Fibroblast of lung (primary cell): ENCODE measurements around the gene RMDN3.

ENCODE experiments used
- CTCF ChIP-seq, 2 donors: IDR thresholded peaks in 1 of 2; conservative IDR thresholded peaks in 1 of 2; 1 replicate in 1 of 2; 2 replicates in 1 of 2; pipeline ENCODE4 v1.5.1; 2011 to 2012; ENCODE audit warnings: low read length in 2 of 2, control low read depth in 1 of 2, inconsistent platforms in 1 of 2, low read depth in 1 of 2, mild to moderate bottlenecking in 1 of 2
- EZH2 ChIP-seq: IDR thresholded peaks from 2 replicates; pipeline ENCODE4 v1.5.1; 2012; ENCODE audit warnings: low read length, control low read depth, mild to moderate bottlenecking; ENCODE audit errors: missing control alignments

DNA sequence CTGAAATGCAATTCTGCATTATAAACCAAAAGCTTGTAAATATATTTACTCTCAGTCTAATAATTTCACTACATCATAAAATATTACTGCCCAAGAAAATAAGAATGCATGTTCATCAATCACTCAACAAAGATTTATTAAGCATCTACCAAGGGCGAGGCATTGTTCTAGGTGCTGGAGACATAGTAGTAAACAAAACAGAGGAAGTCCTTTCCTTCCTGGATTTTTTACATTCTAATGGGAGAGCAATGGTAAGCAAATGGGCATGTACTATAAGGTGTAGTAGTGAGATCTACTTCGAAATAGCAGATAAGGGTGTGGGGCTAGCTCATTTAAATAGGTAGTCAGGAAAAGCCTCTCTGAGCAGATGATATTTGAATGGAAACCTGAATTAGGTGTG, 41.0 kb upstream of the RMDN3 start:
- TF ChIP-seq CTCF (conservative IDR thresholded peaks at IDR 0.05 in 1 of 2, IDR thresholded peaks at IDR 0.05 in 1 of 2; ENCODE audit: low read depth in 1 of 2, low read length in 2 of 2) = no peak
- no peak for TF ChIP-seq EZH2
